SKM-1 treated with dmso at 0.1 percent for 144 hours (cell line): Measurements from ENCODE around the gene KBTBD12.

Source experiments
- DNase-seq: peaks from one replicate; lab custom pipeline; 2025; ENCODE audit not compliant: unreplicated experiment; lab: John Stamatoyannopoulos, UW

The KBTBD12 gene

DNA sequence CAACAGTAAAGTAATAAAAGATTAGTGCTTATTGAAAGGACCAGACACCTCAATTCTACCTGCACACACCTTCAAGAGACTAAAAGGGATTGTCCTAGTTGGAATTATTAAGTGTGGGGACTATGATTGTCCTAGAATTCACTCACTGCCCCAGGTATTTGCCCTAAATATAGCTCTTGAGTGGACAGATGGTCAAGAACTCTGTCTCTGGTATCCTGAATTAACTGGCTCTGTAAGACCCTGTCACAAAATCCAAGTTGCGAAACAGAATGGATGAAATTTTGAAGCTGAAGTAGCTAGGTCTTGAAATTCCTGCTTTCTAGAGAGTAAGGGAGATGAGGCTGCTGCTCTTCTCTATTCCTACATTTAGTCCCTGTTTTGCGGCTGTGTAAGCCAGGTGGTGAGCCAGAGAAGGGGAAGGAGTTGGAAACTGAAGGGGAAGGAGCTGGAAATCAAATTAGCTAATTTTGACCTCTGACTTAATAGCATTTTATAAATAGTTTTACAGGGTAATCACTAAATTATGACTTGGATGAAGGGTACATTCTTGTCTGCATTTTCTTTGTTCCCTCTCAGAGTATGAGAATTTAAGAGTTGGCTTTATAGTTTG is 34.5 kb downstream of the KBTBD12 start:
- DNase-seq, result no peak

DNA sequence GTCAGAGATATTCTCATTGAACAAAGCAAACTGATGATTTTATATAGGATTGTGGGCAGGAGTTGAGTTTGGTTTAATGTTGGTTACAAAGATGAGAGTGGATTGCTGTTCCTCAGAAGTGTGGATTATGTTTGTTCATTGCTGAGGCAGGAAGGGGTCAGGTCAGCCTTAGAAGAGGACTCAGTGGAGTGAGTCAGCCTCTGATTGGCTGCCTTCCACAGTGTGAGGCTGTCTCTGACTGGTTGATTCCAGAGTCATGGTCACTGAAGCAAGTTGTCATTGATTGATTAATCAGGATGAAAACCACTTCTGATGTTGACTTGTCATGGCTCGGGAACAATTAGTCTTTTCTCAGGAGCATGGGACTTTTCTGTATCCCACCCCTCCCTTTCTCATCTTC is 36.2 kb downstream of the KBTBD12 start:
- DNase-seq, result no peak

GRCh38 chr3:127953091-127954035 is 38.3 kb downstream of the KBTBD12 start:
- no peak for DNase-seq

DNA sequence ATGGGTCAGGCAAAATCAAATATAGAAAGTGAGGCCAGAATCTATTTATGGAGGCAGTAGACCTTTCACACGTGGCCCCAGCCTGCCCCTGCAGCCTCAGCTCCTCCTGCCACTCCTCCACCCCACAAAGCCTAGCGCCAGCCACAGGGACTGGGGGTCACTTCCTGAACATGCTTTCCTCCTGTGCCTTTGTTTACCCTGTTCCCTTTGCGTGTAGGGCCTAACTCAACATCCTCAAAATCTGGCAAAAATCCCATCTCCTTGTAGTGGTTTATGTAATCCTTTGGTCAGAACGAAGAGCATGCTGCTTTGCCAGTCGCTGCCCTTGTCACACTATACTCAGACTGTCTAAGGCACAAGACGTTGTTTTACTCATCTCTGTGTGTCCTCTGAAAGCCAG is 39.6 kb downstream of the KBTBD12 start:
- peak; percentile 34 for DNase-seq

- no peak for DNase-seq
Observed at GRCh38 chr3:127955728-127956127, 40.7 kb downstream of the KBTBD12 start.

DNA sequence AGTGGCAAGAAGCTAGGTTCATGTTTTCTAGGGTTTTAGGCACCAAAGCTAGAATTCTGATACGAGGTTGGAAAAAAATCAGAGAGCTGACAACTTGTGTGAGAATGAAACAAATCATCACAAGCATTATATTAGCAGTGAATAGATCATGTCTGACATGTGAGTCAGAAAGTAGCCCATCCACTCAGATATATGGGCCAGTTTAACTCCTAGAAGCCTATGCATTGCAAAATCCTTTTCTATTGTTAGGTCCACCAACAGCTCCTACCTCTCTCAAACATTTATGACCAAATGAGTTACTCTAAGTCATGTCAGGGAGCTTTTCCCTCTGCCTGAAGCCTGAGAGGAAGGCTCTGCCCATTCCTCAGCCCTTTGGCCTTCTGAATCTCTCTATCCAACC is 44.0 kb downstream of the KBTBD12 start:
- DNase-seq, result no peak

- no peak for DNase-seq
Observed at GRCh38 chr3:127959873-127960272, 44.8 kb downstream of the KBTBD12 start.

GRCh38 chr3:127960421-127960965 is 45.5 kb downstream of the KBTBD12 start:
- DNase-seq, result no peak

DNA sequence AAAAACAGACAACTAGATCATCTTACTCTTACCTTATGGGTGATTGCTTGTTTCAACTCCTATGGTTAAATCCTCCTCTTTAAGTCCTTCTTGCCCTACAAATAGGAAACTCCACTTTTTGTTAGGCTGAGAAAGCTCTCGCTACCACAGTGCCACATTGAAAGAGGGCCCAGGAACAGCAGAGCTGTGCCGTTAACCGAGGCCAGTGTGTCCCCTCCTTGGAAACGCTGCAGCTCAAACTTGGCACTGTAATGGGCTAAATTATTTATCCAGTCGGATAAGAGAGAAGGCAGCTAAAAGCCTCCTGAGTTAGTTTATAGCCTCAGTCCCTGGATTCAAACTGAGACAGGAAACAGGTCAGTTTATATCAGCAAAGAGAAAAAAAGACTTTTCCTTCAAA is 46.1 kb downstream of the KBTBD12 start:
- no peak for DNase-seq

DNA sequence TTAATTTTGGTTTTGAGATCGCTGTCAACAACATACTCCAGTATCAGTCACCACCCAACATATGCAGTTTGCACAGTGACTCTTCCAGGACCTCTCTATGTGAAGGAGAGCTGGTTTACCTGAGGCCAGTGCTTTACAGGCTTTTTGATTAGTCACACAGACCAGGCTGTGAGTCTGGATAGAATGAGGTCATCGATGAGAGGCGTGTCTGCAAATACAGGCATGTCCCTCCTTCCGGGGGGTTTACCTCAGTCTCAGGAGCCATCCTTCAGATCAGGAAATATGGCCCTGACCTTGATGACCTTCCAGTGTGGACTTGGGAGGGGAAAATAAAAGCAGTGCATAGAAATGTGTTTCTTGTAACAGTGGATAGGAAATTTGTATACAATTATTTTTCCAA is 46.9 kb downstream of the KBTBD12 start:
- DNase-seq, result no peak

GRCh38 chr3:127962937-127963336 is 47.9 kb downstream of the KBTBD12 start:
- no peak for DNase-seq

DNA sequence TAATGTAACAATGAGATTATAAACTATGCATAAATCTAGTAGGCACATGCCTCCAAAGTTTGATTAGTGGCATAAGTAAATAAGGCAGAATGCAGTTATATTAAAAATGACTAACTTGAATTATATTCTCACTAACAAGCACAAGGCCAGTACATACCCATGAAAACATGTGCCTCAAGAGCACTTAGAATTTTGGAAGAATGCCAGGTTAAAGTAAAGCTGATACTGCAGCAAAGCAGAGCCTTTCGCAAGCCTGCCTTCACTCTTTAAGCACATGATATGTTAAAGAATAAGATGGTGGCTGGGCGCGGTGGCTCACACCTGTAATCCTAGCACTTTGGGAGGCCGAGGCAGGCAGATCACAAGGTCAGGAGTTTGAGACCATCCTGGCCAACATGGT is 49.0 kb downstream of the KBTBD12 start:
- DNase-seq, result no peak

GRCh38 chr3:127964816-127965215 is 49.8 kb downstream of the KBTBD12 start:
- no peak for DNase-seq

GRCh38 chr3:127967316-127967715 is 52.3 kb downstream of the KBTBD12 start:
- no peak for DNase-seq

GRCh38 chr3:127970966-127971592 is 56.0 kb downstream of the KBTBD12 start:
- DNase-seq, result peak; percentile 42

DNA sequence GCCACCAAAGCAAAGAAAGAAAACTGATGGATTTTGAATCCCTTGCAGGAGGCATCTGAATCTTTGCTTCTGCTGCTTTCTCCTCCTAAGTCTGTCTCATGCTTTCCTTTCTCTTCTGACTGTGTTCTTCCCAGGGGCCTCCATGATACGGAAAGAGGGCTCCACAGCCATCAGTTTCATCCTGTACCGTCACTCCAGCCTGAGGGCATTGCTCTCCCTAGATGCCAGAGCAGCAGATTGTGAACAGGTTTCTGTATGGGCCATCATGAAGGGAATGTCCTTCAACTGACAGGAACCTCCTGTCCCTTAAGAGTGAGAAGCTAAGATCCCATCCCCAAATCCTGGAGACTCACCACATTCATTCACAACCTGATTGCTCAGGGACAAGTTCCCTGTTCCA is 59.2 kb downstream of the KBTBD12 start:
- no peak for DNase-seq

DNA sequence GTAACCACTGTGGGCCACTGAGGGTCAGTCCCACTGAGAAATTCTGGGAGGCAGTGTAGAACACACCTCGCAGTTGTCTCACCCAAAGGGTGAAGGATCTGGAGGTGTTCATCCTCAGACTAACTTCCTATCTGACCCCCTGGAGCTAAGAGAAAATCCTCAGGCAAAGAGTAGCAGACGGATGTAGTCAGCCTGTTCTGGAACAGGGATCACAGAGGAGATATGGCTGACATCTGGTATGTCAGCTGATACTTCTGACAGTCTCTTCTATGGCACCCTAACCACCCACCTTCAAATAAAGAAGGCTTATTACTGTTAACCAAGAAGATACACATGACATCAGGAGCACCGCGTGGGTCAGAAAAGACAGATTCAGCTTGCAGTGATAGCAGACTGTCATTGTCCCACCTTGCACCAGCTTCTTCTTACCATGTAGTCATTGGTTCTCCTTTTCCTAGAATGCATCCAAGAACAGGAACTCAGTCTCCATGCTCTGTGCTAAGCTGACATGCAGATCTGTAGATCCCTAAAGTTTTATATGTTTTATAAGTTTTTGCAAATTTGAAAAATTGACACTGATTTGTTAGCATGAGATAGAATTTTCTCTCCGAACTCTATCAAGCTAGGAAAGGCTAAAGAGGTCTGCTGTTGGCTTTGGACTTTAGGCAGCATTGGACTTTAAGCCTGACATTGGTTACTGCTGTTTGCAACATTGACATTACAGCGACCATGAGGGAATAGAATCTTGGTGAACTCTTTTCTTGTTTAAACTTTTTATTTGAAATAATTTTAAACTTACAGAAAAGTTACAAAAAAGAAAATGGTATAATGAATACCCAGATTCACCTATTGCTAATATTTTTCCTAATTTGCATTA is 60.4 kb downstream of the KBTBD12 start:
- DNase-seq, result peak; percentile 15

DNA sequence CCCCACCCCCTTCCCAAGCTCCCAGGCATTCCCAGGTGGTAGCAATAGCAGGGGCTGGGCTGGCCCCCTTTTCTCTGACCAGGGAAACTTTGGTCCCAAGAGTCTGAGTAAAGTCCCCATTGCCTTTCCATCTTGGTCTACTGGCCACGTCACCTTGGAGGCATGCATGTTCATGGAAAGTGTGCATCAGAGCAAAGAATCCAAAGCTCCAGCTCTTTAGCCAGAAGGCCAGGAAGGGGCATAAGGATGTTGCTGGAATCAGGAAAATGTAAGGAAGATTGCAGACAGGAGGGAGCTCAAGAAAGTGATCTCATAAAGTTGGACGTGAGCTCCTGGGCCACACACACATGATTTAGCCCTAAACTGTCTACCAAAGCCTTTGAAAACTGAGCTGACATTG is 63.6 kb downstream of the KBTBD12 start:
- DNase-seq, result no peak

- DNase-seq, result no peak
Observed at GRCh38 chr3:127979473-127979872, 64.4 kb downstream of the KBTBD12 start.

DNA sequence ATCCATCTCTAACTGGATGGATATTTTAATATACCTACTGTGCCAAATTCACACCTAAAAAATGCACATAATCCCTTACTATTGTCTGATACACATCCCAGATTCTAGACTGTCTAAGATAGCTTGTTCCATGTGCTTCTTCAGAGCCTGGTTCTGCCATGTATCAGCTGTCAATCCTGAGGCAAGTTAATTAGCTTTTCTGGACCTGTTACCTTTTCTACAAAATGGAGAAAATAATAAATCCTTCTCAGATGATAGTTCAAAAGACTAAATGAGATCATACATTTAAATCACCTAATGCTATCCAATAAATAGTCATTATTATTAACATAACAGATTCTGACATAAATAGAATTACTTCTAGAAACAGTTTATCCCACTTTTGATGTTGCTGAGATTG is 66.1 kb downstream of the KBTBD12 start:
- DNase-seq, result no peak

DNA sequence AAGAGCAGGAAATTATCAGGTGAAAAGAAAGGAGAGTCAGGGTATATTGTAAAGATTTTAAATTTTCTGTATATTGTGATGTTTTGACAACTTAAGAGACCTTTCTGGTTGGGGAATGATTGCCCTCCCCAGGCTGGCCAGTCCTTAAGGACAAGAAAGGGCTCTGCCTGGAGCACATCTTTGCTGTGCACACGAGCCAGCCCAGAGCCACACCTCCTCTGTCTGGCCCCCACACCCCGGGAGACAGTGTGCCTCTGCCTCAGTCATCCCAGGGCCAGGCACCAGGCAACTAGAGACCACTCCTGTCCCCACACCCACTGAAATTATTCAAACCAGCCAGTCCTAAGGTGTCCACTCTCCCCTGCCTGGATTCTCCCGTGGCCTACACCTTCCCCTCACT is 67.1 kb downstream of the KBTBD12 start:
- DNase-seq, result no peak
